K562 (cell line): ENCODE measurements around the gene SNRNP70. TPM values are rescaled to one million over a fixed set of nuclear protein-coding genes. Genes with fewer than 3 reads are reported as not detected.

Experiments used
- ARID3B ChIP-seq: fragments of 250-450 bp; sonication (Bioruptor Pico); IDR thresholded peaks from 2 replicates; pipeline ENCODE4 v1.4.0; 2020; ENCODE audit warnings: borderline replicate concordance
- BRF1 ChIP-seq: IDR thresholded peaks from 3 replicates; pipeline ENCODE4 v1.6.1; 2011; ENCODE audit warnings: borderline replicate concordance, mild to moderate bottlenecking; ENCODE audit not compliant: insufficient read length; ENCODE audit errors: extremely low read depth
- CHCHD3 ChIP-seq: fragments of 250-450 bp; sonication (Bioruptor Pico); IDR thresholded peaks from 2 replicates; pipeline ENCODE4 v2.1.2; 2022; ENCODE audit warnings: mild to moderate bottlenecking
- CREBBP ChIP-seq: IDR thresholded peaks from one replicate; pipeline ENCODE4 v1.6.1; 2012; ENCODE audit warnings: low read depth, mild to moderate bottlenecking, control low read depth, inconsistent platforms, low read length
- E4F1 ChIP-seq: fragments of 250-450 bp; sonication (Bioruptor Pico); IDR thresholded peaks from 2 replicates; pipeline ENCODE4 v1.5.0; 2021; ENCODE audit warnings: mild to moderate bottlenecking, borderline replicate concordance
- ETS1 ChIP-seq: conservative IDR thresholded peaks from 2 replicates; pipeline ENCODE4 v1.6.1; 2011; ENCODE audit warnings: low read depth, mild to moderate bottlenecking, low read length; ENCODE audit not compliant: control insufficient read depth
- FOXM1 ChIP-seq, 2 experiments: fragments of 450-650 bp in 1 of 2; sonication (generic) in 1 of 2; formaldehyde crosslinking in 1 of 2; IDR thresholded peaks; 2 replicates each; pipeline versions ENCODE4 v1.6.1 to v1.9.0; 2017 to 2022; ENCODE audit warnings: low read depth in 2 of 2, mild to moderate bottlenecking in 2 of 2, missing genetic modification reagents in 1 of 2, moderate library complexity in 1 of 2
- GMEB1 ChIP-seq: fragments of 250-450 bp; sonication (Bioruptor Pico); IDR thresholded peaks from 2 replicates; pipeline ENCODE4 v1.4.0; 2020; ENCODE audit warnings: mild to moderate bottlenecking
- HDAC3 ChIP-seq: fragments of 450-650 bp; IDR thresholded peaks from 2 replicates; pipeline ENCODE4 v1.6.1; 2018; ENCODE audit warnings: borderline replicate concordance, mild to moderate bottlenecking, moderate library complexity; ENCODE audit not compliant: partially characterized antibody
- MAFF ChIP-seq: IDR thresholded peaks from 2 replicates; pipeline ENCODE4 v1.6.1; 2012; ENCODE audit warnings: low read length, improper control_type of control experiment
- PTBP1 ChIP-seq: fragments of 200-400 bp; formaldehyde crosslinking; IDR thresholded peaks from 2 replicates; pipeline ENCODE4 v1.6.1; 2017; ENCODE audit warnings: low read depth, low read length
- PTRF ChIP-seq: fragments of 450-650 bp; IDR thresholded peaks from 2 replicates; pipeline ENCODE4 v1.6.1; 2016; ENCODE audit warnings: mild to moderate bottlenecking, missing genetic modification characterization, missing compliant biosample characterization
- RUNX1 ChIP-seq: sonication (generic); IDR thresholded peaks from 2 replicates; pipeline ENCODE4 v1.6.1; 2016; ENCODE audit warnings: antibody characterized with exemption, low read depth
- TFAM ChIP-seq: fragments of 250-450 bp; sonication (Bioruptor Pico); conservative IDR thresholded peaks from 2 replicates; pipeline ENCODE4 v1.5.0; 2021; ENCODE audit warnings: mild to moderate bottlenecking, moderate library complexity
- ZNF512 ChIP-seq: IDR thresholded peaks from 2 replicates; pipeline ENCODE4 v1.6.1; 2016; ENCODE audit warnings: missing genetic modification characterization, missing compliant biosample characterization
- ZNF589 ChIP-seq: fragments of 200-800 bp; sonication (Bioruptor generic); IDR thresholded peaks from 2 replicates; pipeline ENCODE4 v1.6.1; 2016; ENCODE audit warnings: low read depth, missing genetic modification characterization, missing compliant biosample characterization
- polyA plus RNA-seq, 8 experiments: library from polyadenylated mRNA; depleted of rRNA in 4 of 8; stranded (reverse) in 5 of 8; unstranded in 3 of 8; fragments of >200 nt; fragmentation: Nextera tagmentation in 2 of 8; fragmentation: Illumina TruSeq in 1 of 8; extraction: Ambion mirVana in 2 of 8; extraction: Trizol in 1 of 8; gene quantifications; 2 replicates each; pipeline versions ENCODE4 v1.2.1 to v1.2.3, GENCODE V29; 2011 to 2014; ENCODE audit warnings: inconsistent platforms in 1 of 8, missing spikeins in 1 of 8
- total RNA-seq, 7 experiments: library from RNA; depleted of rRNA in 6 of 7; stranded (reverse); fragments of >200 nt in 6 of 7; fragmentation: Illumina TruSeq in 2 of 7; extraction: Trizol in 2 of 7; gene quantifications; 2 replicates each; pipeline versions ENCODE4 v1.2.1 to v1.2.3, GENCODE V29; 2011 to 2021; ENCODE audit warnings: low replicate concordance in 1 of 7

The SNRNP70 gene
- total and polyA plus RNA-seq, 9 of the 15 experiments (the other 6 are each of a cell fraction or from before 2014, with no cell fraction given) = 2.8 to 496 (median 136) TPM

- TF ChIP-seq BRF1 (no peak), ETS1 (no peak; the same call in 1 of the 2 replicates), MAFF (no peak), E4F1 (CRISPR knock-in tag) (no peak), ARID3B (CRISPR knock-in tag) (no peak), ZNF589 (no peak), GMEB1 (CRISPR knock-in tag) (peak; percentile 62; the same call in 1 of the 2 replicates), HDAC3 (no peak), CREBBP (no peak), ZNF512 (tag) (no peak), CHCHD3 (CRISPR knock-in tag) (0 out of 2 replicates have a peak, but pooled peaks have one; percentile 75), RUNX1 (0 out of 2 replicates have a peak, but pooled peaks have one; percentile 13), PTBP1 (no peak), PTRF (tag) (no peak), TFAM (CRISPR knock-in tag) (no peak), FOXM1 (IDR thresholded peaks at IDR 0.05; ENCODE audit: low read depth) (no peak; the same call in 1 of the 2 replicates), FOXM1 (CRISPR knock-in tag; IDR thresholded peaks at IDR 0.05; ENCODE audit: low read depth) (no peak)
Observed at GRCh38 chr19:49085020-49085867, at the start of gene SNRNP70 (continued).
